ENCODE measurements around the gene C14orf132.

C14orf132 gene

DNA sequence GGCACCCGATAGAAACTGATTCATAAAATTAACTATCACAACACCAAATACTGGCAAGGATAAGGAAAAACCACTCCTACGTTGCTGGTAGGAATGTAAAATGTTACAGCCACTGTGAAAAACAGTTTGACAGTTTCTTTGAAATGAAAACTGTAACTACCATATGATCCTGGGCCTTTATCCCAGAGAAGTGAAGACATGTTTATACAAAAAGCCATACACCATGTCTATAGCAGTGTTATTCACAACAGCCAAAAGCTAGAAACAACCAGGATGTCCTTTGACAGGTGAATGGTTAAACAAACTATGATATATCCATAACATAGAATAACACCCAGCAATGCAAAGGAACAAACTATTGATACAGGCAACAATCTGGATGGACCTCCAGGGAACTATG lies 3.7 kb upstream of the C14orf132 start:
- Histone ChIP-seq H3K4me3 (ENCODE audit: low read depth, low read length) (no peak overlapping the region), H3K27me3 (ENCODE audit: insufficient read depth, low read depth, severe bottlenecking) (no peaks in the 10 kb centered on the region), H3K27ac (no peak overlapping the region), H3K9me3 (ENCODE audit: severe bottlenecking) (no peaks in the 10 kb centered on the region), H3K36me3 (peaks cover 5% of the 10 kb centered on the region)
- TF ChIP-seq, protein P1, sequence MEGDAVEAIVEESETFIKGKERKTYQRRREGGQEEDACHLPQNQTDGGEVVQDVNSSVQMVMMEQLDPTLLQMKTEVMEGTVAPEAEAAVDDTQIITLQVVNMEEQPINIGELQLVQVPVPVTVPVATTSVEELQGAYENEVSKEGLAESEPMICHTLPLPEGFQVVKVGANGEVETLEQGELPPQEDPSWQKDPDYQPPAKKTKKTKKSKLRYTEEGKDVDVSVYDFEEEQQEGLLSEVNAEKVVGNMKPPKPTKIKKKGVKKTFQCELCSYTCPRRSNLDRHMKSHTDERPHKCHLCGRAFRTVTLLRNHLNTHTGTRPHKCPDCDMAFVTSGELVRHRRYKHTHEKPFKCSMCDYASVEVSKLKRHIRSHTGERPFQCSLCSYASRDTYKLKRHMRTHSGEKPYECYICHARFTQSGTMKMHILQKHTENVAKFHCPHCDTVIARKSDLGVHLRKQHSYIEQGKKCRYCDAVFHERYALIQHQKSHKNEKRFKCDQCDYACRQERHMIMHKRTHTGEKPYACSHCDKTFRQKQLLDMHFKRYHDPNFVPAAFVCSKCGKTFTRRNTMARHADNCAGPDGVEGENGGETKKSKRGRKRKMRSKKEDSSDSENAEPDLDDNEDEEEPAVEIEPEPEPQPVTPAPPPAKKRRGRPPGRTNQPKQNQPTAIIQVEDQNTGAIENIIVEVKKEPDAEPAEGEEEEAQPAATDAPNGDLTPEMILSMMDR (IDR thresholded peaks at IDR 0.05; ENCODE audit: low read depth, low read length), result no peak
- no peak for DNase-seq

DNA sequence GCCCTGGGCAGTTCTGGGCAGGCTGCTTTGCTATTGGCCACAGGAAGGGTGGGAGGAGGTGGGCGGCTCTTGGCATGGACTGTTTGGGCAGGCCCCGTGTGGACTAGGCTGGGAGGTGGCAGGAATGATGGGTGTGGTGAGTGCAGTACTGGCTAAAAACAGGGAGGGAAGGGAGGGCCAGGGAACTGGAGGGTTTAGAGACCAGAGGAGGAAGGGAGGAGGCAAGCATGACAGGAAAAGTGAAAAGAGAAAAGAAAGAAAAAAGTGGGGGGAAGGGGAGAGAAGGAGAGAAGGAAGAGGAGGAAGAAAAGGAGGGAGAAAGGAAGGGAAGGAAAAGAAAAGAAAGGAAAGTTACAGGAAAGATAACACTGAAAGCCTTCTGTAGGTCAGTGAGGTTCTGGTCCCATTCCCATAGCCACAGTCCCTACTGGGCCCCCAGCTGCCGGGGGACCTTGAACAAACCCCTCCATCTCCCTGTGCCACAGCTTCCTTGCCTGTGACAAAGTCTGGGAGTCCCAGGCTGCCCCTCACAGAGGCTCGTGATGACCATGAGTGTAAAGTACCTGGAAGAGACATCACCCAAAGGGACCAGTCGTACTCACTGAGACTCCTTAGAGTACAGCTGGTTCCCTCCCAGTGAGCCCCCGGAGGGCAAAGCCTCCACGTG lies 1.1 kb upstream of the C14orf132 start:
- DNase-seq, result no peak
- Histone ChIP-seq H3K9me3 (ENCODE audit: severe bottlenecking) (no peaks in the 10 kb centered on the region), H3K27ac (no peak overlapping the region), H3K36me3 (peaks cover 19% of the 10 kb centered on the region), H3K4me3 (ENCODE audit: low read depth, low read length) (no peak overlapping the region), H3K27me3 (ENCODE audit: insufficient read depth, low read depth, severe bottlenecking) (no peaks in the 10 kb centered on the region)
- TF ChIP-seq, protein P1 (IDR thresholded peaks at IDR 0.05; ENCODE audit: low read depth, low read length), result no peak

DNA sequence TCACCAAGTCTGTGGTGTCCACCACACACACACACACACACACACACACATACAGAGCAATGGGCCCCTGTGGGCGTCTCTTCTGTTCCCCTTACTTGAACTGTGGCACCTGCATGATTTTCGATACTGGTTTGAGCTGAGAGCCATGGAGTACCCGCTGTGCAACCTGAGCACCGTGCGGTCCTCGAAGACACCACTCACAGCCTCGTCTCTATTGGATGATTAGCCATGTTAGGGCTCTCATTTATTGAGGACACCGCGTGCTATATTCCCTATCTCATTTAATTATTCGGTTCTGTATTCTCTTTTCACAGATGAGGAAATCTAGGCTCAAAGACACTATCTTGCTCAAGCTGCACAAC lies 623 bp upstream of the C14orf132 start:
- DNase-seq, result no peak
- no peak overlapping the region for H3K27ac ChIP-seq
- peak overlapping the region; percentile 77 for H3K4me3 ChIP-seq (ENCODE audit: low read depth, low read length)

DNA sequence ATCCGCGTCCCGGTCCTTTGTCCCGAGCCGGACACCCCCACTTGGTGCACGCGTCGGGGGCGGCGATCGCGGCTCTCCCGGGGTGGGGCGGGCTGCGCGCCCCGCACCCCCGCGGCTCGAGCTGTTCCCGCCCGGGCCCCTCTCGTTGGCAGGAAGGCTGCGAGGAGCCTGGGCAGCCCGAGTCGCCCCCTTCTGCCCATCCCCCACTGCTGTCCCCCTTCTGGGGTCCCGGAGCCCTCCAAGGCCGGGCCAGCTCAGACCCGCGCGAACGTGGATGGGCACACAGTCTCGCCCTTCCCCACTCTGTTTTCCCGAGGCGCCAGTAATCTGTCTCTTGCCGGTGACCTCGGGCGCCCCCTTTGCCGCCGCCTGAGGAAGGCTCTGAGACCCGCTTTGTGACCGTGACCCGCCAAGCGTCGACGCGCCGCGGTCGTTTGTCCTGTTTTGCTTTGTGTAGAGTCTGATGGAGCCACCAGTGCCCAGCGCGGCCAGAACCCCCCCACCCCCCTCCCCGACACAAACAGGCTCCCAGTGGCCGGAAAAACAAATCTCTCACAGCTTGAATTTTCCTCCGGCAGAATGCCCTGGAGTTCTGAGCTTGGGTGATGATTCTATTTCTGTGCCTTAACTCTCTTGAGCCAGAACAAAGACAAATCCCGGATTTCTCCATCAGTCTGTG lies 610 bp downstream of the C14orf132 start:
- TF ChIP-seq, protein P1 (IDR thresholded peaks at IDR 0.05; ENCODE audit: low read depth, low read length), result peak; percentile 22; the same call in 1 of the 2 replicates
- Histone ChIP-seq H3K27me3 (ENCODE audit: insufficient read depth, low read depth, severe bottlenecking) (no peaks in the 10 kb centered on the region), H3K9me3 (ENCODE audit: severe bottlenecking) (no peaks in the 10 kb centered on the region), H3K4me3 (ENCODE audit: low read depth, low read length) (peak overlapping the region; percentile 77), H3K27ac (peak overlapping the region; percentile 93), H3K36me3 (peaks cover 19% of the 10 kb centered on the region)
- peak; percentile 64 for DNase-seq

More for the DNA sequence above, 623 bp upstream of the C14orf132 start:
- H3K36me3 ChIP-seq, result peaks cover 19% of the 10 kb centered on the region
- TF ChIP-seq, protein P1 (IDR thresholded peaks at IDR 0.05; ENCODE audit: low read depth, low read length), result no peak
- no peaks in the 10 kb centered on the region for H3K27me3 ChIP-seq (ENCODE audit: insufficient read depth, low read depth, severe bottlenecking)
- no peaks in the 10 kb centered on the region for H3K9me3 ChIP-seq (ENCODE audit: severe bottlenecking)

DNA sequence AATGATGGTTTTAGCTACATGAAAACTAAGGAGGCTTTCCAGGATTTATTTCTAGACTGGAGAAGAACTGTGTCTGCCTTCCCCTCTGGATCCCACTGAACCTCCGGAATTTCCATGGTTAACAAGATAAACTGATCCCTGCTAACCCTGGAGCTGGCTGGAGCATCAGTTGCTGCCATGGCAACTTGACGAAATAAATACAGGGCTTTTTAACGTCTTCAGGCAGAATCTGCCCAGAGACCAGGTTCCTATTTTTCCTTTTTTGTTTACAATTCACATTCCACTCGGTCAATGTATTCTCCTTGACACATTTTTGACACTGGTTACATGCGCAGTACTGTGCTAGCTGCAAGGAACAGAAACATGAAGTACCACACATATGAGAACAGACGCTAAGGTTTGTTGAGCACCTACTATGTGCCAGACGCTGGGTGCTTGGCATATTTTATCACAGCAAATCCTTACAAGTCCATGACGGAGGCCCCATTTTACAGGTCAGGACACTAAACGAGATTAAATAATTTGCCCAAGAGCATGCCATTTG lies 1.7 kb downstream of the C14orf132 start:
- peaks cover 19% of the 10 kb centered on the region for H3K36me3 ChIP-seq
- DNase-seq, result no peak
- H3K4me3 ChIP-seq (ENCODE audit: low read depth, low read length), result no peak overlapping the region
- no peak overlapping the region; the same call in 1 of the 2 replicates for H3K27ac ChIP-seq
- H3K27me3 ChIP-seq (ENCODE audit: insufficient read depth, low read depth, severe bottlenecking), result no peaks in the 10 kb centered on the region
- no peaks in the 10 kb centered on the region for H3K9me3 ChIP-seq (ENCODE audit: severe bottlenecking)
- TF ChIP-seq, protein P1 (IDR thresholded peaks at IDR 0.05; ENCODE audit: low read depth, low read length), result no peak
